Measurements from ENCODE around the gene PACS2.

Gene PACS2

DNA sequence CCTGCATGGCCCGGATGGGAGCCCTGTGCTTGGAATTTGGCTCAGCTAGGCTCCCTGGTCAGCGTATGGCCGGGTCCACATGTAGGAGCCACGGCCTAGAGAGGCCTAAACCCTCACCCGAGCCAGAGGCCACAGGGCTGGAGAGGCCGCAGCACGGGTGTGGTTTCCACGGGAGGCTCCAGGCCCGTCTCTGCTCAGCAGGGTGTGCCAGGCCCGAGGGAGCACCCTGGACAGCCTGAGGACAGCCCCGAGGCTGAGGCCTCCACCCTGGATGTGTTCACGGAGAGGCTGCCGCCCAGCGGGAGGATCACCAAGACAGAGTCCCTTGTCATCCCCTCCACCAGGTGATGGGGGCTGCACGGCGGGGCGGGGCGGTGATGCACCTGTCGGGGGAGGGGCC is 66.2 kb downstream of the PACS2 start:
- H3K4me3 ChIP-seq: no peak overlapping the region
- H3K27ac ChIP-seq: no peak overlapping the region

DNA sequence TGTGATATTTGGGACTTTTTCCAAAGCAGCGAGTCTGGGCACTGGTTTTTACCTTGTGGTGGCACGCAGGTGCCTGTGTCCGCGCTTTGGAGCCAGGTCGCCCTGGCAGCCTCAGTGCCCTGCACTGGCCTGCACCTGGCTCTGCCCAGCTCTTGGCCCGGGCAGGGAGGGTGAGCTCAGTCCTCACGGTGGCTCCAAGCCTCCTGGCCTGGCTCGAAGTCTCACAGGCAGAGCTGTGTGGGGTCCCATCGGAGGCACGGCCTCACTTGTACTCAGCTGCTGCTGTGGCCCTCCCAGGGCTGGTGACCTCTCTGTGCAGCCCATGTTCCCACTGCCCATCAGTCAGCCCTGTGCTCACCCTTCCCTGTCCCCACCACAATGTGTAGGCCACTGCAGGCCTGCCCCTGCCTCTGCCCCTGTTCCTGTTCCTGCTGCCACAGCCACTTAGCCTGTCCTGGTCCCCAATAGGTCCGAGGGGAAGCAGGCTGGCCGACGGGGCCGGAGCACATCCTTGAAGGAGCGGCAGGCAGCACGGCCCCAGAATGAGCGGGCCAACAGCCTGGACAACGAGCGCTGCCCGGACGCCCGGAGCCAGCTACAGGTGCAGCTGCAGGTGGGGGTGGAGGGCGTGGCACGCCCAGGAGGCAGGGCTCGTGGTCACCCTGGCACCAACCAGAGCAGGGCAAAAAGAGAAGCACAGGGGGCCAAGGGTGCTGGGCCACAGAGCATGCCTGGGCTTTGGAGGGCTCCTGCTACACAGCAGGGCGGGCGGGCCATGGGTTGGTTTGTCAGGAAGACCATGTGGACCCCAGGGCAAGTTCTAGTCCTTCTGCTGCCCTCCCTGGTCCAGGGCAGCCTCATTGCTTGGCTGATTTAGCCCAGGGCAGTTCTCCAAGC is 67.1 kb downstream of the PACS2 start:
- H3K4me3 ChIP-seq: no peak overlapping the region

DNA sequence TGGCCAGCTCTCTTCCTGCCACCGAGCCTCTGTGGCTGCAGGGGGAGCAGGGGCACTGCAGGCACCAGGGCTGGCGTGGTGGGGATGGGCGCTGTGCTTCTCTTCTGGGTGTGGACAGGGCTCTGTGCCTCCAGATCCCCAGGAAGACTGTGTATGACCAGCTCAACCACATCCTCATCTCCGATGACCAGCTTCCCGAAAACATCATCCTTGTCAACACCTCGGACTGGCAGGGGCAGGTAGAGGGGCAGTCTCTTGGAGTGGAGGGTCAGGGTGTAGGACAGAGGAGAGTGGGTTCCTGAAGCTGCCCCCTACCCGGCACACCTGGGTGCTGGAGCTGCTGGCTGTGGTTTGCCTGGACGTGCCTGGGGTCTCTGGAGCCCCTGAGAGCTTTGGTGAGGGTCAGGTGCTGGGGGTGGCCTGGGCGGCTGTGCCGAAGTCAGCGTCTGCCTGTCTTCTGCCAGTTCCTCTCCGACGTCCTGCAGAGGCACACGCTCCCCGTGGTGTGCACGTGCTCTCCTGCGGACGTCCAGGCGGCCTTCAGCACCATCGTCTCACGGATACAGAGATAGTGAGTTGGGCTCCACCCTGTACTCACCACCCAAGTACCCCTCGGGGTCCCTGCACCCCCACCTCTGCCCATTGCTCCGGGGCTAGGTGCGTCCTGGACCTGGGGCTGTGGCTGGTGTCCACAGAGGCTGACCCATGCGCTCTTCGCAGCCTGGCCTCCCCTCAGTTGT is 68.0 kb downstream of the PACS2 start:
- no peak overlapping the region for H3K4me3 ChIP-seq
- H3K27ac ChIP-seq: no peak overlapping the region

More for the DNA sequence above, 67.1 kb downstream of the PACS2 start:
- no peak overlapping the region for H3K27ac ChIP-seq

DNA sequence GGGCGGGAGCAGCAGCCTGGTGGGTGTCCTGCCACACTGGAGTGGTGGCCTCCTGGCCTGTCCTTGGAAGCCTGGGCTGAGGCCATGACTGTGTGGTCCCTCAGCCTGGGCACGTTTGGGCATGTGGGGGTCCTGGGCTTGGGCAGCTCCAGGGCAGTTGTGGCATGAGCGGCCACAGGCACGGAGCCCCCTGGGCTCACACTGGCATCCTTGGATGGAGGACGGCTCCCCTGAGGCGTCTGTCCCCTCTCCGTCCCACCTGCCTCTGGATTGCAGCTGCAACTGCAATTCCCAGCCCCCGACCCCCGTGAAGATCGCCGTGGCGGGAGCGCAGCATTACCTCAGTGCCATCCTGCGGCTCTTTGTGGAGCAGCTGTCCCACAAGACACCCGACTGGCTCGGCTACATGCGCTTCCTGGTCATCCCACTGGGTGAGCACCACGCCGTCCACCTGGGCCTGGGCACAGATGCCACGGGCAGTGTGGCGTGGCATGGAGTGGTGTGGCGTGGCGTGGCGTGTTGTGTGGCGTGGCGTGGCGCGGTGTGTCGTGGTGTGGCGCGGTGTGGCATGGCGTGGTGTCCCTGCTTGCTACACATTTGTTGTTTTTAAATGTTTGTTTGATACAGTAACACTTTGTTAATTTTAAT is 68.7 kb downstream of the PACS2 start:
- H3K4me3 ChIP-seq: no peak overlapping the region

DNA sequence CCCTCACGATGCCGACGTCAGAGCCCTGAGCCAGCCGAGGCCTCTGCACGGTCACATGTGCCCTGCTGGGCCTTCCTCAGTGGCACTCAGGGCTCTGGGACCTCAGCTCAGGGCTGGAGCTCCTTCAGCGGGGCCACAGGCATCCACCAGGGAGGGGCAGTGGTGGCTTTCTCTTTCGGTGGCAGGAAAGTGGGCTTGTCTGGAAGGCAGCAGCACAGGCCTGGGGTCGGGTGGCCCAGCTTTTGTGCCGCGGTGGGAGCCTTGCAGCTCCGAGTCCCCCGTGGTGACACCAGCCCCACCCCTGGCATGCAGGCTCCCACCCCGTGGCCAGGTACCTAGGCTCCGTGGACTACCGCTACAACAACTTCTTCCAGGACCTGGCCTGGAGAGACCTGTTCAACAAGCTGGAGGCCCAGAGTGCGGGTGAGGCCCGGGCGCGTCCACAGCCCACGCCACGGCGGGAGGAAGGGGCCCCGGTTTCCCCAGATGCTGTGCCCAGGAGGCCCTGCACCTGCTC is 69.6 kb downstream of the PACS2 start:
- H3K4me3 ChIP-seq: no peak overlapping the region
- peak overlapping the region in 5 of 21 experiments; percentile 4 to 78 (median 22) for H3K27ac ChIP-seq

More for the DNA sequence above, 68.7 kb downstream of the PACS2 start:
- no peak overlapping the region for H3K27ac ChIP-seq

DNA sequence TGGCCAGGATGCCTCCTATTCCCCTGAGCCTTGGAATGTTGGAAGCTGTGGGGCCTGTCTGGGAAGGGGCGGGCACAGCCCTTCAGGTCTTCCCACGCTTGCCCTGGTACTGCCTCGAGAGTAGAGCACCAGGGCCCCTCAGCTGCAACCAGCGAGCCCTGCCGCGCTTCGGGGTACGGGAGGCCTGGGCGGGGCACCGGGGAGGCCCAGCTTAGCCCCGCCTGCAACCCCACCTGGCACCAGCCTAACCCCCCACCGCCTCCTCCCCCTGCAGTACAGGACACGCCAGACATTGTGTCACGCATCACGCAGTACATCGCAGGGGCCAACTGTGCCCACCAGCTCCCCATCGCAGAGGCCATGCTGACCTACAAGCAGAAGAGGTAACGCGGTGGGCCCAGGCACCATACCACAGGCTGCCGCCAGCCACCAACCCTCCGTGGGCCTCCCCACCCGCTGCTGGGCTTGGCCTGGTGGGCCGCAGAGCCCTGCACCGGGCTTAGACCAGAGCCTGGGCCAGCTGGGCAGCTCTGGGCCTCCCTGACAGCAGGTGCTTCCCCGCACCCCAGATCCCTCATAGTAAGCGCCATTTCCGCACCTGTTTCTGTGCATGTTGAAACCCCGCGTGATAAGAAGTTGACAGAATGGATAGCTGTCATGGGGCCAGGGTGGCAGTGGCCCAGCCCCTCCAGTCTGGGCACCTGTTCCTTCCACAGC is 70.2 kb downstream of the PACS2 start:
- peak overlapping the region in 5 of 21 experiments; percentile 4 to 78 (median 36) for H3K27ac ChIP-seq
- H3K4me3 ChIP-seq: no peak overlapping the region

DNA sequence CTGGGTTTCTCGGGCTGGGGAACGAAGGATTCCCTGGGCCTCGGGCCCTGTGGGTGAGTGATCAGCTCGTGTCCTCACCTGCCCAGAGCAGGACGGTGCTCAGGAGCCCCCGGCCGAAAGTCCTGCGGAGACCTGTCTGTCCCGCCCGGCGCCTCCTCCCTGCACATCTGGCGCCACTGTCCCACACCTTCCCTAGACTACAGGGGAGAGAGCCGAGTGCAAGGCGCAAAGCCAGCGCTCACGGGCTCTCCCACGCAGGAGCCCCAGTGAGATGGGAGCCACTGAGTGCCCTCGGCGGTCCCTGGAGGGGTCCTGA is 70.7 kb downstream of the PACS2 start:
- H3K4me3 ChIP-seq: no peak overlapping the region
- H3K27ac ChIP-seq: peak overlapping the region in 2 of 21 experiments; percentile 36 to 42

DNA sequence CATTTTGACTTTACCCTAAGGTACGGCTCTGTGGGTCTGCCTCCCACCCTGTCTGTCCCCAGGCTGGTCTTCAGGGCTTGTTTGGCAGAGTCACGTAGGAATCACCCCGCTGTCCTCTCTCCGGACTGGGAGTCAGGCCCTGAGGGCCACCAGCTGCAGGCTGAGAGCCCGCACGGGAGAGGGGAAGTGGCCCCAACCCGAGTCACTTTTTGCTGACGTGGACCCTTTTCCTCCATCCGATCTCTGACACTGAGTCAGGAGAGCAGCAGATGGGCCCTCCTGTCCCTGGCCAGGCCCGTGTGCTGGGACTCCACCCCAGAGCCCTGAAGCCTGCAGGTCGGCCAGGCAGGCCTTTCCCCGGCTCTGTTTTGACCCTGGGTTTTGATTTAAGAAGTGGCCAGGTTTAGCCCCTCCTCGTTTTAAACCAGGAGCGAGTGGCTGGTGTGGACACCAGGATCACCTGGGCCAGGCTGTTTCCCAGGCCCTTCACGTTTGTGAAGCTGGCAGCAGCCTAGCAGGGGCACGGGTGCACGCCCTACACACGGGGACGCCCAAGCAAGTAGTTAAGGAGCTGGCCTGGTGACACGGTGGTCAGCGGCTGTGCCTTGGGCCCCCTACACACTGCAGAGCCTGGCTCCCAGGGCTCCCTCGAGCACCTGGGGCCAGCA is 71.3 kb downstream of the PACS2 start:
- H3K4me3 ChIP-seq: no peak overlapping the region
- peak overlapping the region in 2 of 21 experiments; percentile 36 to 42 for H3K27ac ChIP-seq

DNA sequence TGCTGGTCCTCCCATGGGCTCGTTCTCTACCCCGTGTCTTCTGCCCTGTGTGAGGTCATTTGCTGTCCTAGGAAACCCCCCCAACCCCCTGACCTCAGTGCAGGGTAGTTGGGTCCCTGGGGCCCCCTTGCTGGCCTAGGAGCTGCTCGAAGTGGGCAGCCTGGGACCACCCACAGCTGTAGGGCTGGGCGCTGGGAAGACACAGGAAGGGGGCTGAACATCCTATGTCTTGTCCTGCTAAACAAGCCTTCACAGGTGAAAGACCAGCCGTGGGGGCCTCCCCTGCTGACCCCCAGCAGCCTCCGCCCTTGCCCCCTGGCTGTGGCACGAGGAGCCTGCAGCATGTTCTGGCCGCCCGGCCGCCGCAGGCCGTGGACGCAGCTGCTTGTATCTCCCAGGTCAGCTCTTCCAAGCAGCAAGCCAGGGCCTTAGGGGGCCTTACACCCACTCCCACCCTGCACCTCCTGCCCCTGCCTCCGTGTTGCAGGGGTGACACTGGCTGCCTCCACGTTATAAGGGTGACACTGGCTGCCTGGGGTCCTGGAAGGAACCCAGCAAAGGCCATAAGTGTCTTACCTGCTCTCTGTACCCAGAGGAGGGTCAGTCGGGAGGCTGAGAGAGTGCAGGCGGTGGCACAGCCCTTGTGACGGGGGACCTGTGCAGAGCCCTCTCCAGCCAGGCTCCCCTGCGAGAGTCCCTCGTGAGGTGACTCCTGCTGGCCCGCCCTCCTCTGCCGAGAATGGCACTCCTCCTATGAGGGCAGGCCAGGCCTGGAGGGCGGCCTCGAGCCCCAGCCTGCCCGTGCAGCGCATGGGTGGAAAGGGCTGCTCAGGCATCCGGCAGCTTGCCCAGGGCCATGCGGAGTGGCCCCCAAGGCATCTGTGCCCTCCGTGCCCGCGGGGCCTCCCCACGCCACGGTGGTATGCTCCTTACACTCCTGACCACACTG is 72.3 kb downstream of the PACS2 start:
- peak overlapping the region in 3 of 21 experiments; percentile 7 to 59 (median 27) for H3K27ac ChIP-seq

DNA sequence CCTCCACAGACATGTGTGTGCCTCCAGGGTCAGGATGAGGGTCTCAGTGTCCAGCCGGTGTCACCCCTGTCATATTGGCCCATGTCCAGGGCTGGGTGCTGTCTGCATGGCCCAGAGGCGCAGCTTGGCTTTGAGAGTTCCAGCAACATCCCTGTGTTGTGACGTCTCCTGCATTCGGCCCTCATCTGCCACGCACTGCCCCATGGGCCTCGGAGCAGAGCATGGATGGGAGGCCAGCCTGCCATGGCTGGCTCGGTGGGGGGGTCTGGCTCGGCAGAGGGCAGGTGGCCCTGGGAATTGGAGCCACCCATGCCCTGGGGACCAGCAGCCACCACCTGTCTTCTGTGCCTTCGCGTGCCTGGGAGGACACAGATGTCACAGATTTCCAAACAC is 73.0 kb downstream of the PACS2 start:
- Histone ChIP-seq H3K4me3 (no peak overlapping the region), H3K27ac (peak overlapping the region in 3 of 21 experiments; percentile 59 to 79 (median 75))

More for the DNA sequence above, 72.3 kb downstream of the PACS2 start:
- no peak overlapping the region for H3K4me3 ChIP-seq

DNA sequence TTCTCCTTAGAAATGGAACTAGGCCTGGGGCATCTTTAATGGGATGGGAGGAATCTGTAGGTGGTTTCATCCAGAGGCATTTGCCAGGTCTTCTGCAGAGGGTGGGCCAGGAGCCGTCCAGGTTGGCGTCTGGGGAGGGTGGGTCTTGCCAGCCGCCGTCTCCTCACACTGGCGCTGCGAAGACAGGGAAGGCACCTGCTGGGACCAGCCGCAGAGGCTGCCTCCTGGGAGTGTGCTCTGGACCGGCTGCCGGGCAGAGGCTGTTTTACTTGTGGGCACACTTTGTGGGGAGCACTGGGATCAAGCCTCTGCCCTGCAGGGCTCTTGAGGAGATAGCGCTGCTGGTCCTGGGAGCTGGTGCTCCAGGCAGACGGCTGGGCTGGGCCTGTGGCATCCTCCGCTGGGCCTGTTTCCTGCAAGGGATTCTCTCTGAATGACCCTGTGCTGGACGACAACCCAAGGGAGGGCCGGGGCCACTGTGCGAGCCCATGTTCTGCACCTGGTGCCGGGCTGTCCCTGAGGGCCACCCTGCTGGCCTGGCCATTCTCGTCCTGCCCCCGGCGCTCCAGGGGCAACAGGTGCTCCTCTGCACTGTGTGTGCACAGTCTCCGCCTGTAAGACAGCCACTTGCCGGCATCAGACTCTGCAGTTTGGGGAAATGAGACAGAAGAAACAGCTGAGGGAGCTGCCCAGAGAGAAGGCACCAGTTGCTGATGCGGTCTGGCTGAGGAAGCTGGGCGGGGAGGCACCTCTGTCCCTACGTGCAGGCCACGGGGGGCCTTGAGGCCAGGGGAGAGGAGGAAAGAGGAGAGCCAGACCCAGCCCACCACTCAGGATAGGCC is 73.8 kb downstream of the PACS2 start:
- H3K27ac ChIP-seq: peak overlapping the region in 15 of 21 experiments; percentile 17 to 82 (median 50)

DNA sequence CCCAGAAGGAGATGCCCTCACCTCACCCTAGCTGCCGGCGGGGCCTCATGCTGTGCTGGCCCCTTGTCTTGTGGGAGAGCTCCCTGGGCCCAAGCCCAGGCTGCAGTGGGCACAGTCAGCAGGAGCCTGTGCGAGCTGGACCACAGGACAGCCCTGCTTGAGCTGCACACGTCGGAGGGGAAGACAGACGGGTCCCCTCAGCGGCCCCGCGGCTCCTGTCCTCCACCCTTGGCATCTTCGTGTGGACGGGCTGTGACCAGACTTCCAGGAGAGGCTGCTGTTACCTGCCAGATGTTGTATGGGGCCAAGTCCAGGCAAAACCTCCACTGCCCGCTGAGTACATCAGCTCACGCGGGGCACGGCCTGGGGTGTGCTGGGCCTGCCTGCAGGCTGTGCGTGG is 74.4 kb downstream of the PACS2 start:
- Histone ChIP-seq H3K27ac (peak overlapping the region in 18 of 21 experiments; percentile 17 to 82 (median 50)), H3K4me3 (no peak overlapping the region)

More for the DNA sequence above, 73.8 kb downstream of the PACS2 start:
- H3K4me3 ChIP-seq: no peak overlapping the region

DNA sequence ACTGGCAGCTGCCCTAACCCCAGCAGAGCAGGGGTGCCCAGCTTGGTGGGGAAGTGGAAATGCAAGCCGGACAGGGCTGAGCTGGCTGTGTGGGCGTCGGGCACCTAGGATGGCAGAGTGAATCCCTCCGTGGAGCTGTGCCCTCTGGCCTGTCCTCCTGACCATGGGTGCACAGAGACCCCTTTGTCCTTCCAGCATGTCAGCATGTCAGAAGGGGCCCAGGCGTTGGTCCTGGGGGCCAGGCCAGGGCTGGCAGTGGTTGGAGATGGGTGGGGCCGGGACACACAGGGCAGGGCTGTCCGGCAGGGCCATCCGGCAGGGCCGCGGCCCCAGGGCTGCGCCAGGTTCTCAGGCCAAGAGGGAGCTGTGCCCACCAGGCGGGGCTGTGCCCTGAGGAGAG is 75.0 kb downstream of the PACS2 start:
- Histone ChIP-seq H3K4me3 (no peak overlapping the region), H3K27ac (peak overlapping the region; percentile 13 to 82 (median 50))

DNA sequence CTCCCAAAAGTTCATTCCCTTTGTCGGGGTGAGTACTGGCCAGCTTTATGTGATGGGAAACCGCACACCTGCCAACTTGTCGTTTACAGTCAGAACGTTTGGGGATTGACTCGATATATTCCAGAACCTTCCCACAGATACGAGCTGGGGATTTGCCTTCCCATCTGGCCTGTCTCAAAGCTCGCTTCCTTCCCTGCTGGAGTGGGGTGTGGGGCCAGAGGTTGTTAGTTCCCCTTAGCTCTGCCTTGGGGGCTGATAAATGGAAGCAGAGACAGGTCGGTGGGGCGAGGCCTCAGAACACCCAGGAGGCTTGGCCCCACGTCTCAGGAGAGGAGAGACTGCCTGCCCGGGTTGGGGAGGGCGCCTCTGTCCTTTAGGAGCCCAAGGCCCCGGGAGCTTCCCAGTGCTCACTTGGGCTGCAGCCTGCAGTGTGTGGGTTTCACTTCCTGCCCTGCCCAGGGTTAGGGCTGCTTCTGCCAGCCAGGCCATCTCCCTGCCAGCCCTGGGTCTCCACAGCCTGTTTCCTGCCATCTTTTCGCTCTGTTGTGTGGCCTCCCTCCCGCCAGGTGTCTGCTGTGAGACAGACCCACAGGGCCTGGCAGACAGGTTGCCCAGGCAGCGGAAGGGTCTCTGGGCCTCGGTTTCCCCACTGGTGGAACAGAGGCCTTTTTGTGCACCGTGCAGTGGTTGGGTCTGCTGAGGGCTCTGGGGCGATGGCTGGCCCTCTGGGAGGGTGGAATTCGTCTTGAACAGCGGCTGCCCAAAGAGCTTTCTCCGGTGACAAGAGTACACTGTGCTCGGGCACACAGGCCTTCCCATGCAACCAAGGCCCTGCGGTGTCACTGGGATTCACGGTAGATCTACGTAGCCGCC is 75.7 kb downstream of the PACS2 start:
- H3K4me3 ChIP-seq: no peak overlapping the region
- peak overlapping the region in 18 of 21 experiments; percentile 28 to 82 (median 59) for H3K27ac ChIP-seq

DNA sequence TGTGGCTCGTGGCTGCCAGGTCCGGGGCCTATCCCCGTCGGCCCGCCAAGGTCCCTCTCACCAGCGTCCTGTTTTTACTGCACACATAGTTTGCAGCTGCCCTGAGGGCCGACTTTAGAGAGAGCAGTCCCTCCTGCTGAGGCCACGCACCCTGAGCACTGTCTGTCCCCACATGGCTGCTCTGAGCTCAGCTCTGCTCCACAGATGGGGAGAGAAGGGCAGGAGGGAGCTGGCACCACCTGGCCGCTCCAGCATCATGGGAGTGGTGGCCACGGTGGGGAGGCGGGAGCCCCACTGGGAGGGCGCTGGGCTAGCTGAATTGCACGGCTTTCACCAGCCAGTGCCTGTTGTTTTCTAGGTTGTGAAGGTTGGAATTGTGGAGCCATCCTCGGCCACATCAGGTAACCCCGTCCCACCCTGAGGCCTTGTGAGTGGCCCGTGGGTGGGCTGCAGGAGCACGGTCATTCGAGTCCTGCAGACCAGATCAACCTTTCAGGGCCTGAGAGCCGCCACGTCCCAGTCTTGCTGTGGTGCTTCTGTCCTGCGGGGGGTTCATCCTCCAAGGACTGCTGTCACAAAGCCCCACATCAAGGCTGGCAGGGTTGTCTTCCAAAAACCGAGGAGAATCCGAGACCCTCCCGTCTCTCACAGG is 76.4 kb downstream of the PACS2 start:
- H3K27ac ChIP-seq: peak overlapping the region in 7 of 21 experiments; percentile 11 to 82 (median 75)
- H3K4me3 ChIP-seq: no peak overlapping the region
